Common myeloid progenitor, CD34-positive (primary cell): ENCODE measurements around the gene KMT2D.

Experiments used
- CTCF ChIA-PET: fragments of 350-600 bp; sonication (Branson Sonifier 250); formaldehyde crosslinking; loops from one replicate; lab custom pipeline; 2021; ENCODE audit warnings: antibody characterized with exemption; lab: Charles Lee
- POLR2A ChIA-PET: fragments of 350-600 bp; sonication (Branson Sonifier 250); formaldehyde crosslinking; loops from one replicate; lab custom pipeline; 2021; ENCODE audit warnings: antibody characterized with exemption; lab: Charles Lee
- DNase-seq, 3 donors: peaks; one replicate each; pipeline versions ENCODE4 v3.0.0 to v3.0.0-alpha.2; 2013
- H3K27ac ChIP-seq, 2 experiments: 1 replicate in 1 of 2; 2 replicates in 1 of 2; pipeline ENCODE4 v1.7.0; 2013; ENCODE audit warnings: inconsistent platforms in 2 of 2, low read length in 2 of 2, mild to moderate bottlenecking in 2 of 2, low read depth in 1 of 2, moderate library complexity in 1 of 2; ENCODE audit not compliant: severe bottlenecking in 2 of 2, insufficient read depth in 1 of 2, poor library complexity in 1 of 2
- H3K27me3 ChIP-seq, 5 experiments: replicated peaks in 2 of 5; 1 replicate in 3 of 5; 2 replicates in 2 of 5; pipeline versions ENCODE4 v1.6.1 to v1.7.0; 2013; ENCODE audit warnings: low read length in 4 of 5, mild to moderate bottlenecking in 2 of 5, moderate library complexity in 2 of 5, inconsistent platforms in 1 of 5; ENCODE audit not compliant: insufficient read depth in 5 of 5, control insufficient read depth in 4 of 5
- H3K36me3 ChIP-seq, 4 experiments: 1 replicate in 2 of 4; 2 replicates in 2 of 4; pipeline versions ENCODE4 v1.6.1 to v1.7.0; 2013; ENCODE audit warnings: low read length in 3 of 4, control low read depth in 1 of 4, mild to moderate bottlenecking in 1 of 4; ENCODE audit not compliant: control insufficient read depth in 4 of 4, insufficient read depth in 4 of 4
- H3K4me1 ChIP-seq, 4 experiments: 1 replicate in 3 of 4; 2 replicates in 1 of 4; pipeline versions ENCODE4 v1.6.1 to v1.7.1; 2013; ENCODE audit warnings: low read length in 3 of 4, mild to moderate bottlenecking in 3 of 4, control low read depth in 1 of 4, inconsistent platforms in 1 of 4, moderate library complexity in 1 of 4; ENCODE audit not compliant: control insufficient read depth in 4 of 4, insufficient read depth in 4 of 4; ENCODE audit errors: control extremely low read depth in 1 of 4
- H3K4me3 ChIP-seq, 7 experiments: 1 replicate in 4 of 7; 2 replicates in 3 of 7; pipeline versions ENCODE4 v1.5.1 to v1.7.0; 2013; ENCODE audit warnings: mild to moderate bottlenecking in 7 of 7, low read length in 6 of 7, moderate library complexity in 6 of 7, inconsistent platforms in 2 of 7, low read depth in 2 of 7, control low read depth in 1 of 7; ENCODE audit not compliant: insufficient read depth in 4 of 7, control insufficient read depth in 1 of 7; ENCODE audit errors: extremely low read depth in 1 of 7
- H3K9me3 ChIP-seq, 5 experiments: 1 replicate in 4 of 5; 2 replicates in 1 of 5; pipeline versions ENCODE4 v1.6.1 to v1.7.1; 2013; ENCODE audit warnings: low read length in 4 of 5, mild to moderate bottlenecking in 2 of 5, inconsistent platforms in 1 of 5, low read depth in 1 of 5, moderate library complexity in 1 of 5; ENCODE audit not compliant: control insufficient read depth in 4 of 5, insufficient read depth in 2 of 5; ENCODE audit errors: control extremely low read depth in 1 of 5
- WGBS: methylation state at CpG from one replicate; pipeline ENCODE4 v1.1.5; 2013; ENCODE audit not compliant: insufficient coverage; 5-methylcytosine and 5-hydroxymethylcytosine counted together

Gene KMT2D

DNA sequence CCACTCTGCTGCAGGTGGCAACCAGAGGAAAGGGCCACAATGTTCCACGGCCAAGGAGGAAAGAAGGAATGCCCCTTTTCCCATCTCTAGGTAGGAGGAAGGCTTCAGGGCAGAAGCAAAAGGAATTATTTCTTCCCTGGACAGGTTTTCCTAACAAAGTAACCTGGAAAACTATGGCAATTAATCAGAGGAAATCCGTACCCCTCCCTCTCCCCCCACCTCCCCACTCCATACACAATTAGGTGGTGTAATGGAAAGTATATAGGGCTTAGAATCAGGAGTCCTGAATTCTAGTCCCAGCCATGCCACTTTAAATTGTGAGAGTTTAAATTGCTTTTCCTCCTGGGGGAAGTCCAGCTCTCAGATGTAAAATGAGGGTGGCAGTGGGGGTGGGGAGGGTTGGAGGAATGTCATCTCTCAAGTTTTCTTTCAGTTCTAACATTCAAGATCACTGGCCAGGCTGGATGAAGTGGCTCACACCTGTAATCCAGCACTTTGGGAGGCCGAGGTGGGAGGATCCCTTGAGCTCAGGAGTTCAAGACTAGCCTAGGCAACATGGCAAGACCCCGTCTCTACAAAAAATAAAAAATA, 32.3 kb upstream of the KMT2D start:
- H3K9me3 ChIP-seq: no peaks in the 10 kb centered on the region
- ChIA-PET POLR2A (interaction anchor here (0.6 kb wide), 1 partner anchor 20 kb away, joined by 5 read pairs; no protein-coding TSS in a partner anchor), CTCF (interaction anchor here (0.8 to 20.9 kb wide), 14 partner anchors 6 to 161 kb away, joined by 3 to 326 read pairs (median 5); partner anchors contain the start of genes LMBR1L, RHEBL1 and TUBA1B)
- peak overlapping the region in 1 of 2 experiments; percentile 74 for H3K27ac ChIP-seq
- H3K4me3 ChIP-seq: no peak overlapping the region
- H3K4me1 ChIP-seq: peaks cover 9 to 61% (median 56%) of the 10 kb centered on the region in 4 experiments
- peaks cover 18 to 77% (median 34%) of the 10 kb centered on the region in 5 experiments for H3K27me3 ChIP-seq
- peaks cover 4 to 19% (median 14%) of the 10 kb centered on the region in 4 experiments for H3K36me3 ChIP-seq
- DNase-seq: no peak
- 56% methylated on average over 1 of the region's 4 CpGs for WGBS

DNA sequence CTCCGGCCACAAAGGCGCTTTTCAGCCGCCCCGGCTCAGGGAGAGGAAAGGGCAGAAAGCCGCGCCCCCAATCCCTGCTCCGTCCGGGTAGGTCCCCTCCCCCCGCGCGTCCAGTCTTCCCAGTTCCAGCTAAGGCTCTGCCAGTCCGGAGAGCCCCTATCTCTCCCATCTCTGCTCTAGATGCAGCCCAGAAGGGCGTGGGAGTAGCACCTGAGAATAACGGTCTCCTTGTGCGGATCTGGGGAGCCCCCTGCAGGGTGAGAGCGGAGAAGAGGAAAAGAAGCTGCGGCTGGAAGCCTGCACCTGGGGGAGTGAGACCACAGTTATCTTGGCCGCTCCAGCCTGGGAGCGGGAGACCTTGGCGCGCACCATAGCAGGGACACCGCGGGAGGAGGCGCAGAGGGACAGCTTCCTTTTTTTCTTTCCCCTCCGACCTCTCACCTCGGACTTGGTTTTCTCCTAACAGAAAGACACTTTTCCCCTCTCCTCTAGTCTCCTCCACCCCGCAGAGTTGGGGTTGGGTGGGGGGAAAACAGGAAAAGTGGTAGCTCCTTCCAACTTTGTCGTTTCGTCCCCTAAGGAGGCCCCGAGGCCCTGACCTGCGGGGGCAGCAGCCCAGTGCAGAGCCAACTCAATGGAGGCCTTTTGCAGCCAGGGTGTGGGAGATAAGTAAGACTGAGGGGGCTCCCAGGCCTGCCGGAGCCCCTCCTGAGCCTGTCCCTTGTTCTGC, 31.7 kb upstream of the KMT2D start:
- Histone ChIP-seq H3K27me3 (peaks cover 18 to 77% (median 34%) of the 10 kb centered on the region in 5 experiments), H3K9me3 (no peaks in the 10 kb centered on the region), H3K27ac (peak overlapping the region in 1 of 2 experiments; percentile 74), H3K4me1 (peaks cover 11 to 64% (median 58%) of the 10 kb centered on the region in 4 experiments), H3K36me3 (peaks cover 0 to 13% (median 8%) of the 10 kb centered on the region in 4 experiments), H3K4me3 (peak overlapping the region in 6 of 7 experiments; percentile 2 to 68 (median 42))
- WGBS: 0% methylated on average over 8 of the region's 32 CpGs
- ChIA-PET POLR2A (interaction anchor here (0.7 to 1.5 kb wide), 4 partner anchors 9 to 96 kb away, joined by 3 to 6 read pairs (median 4); partner anchors contain the start of genes RHEBL1 and TUBA1B), CTCF (interaction anchor here (1.0 to 20.9 kb wide), 14 partner anchors 5 to 161 kb away, joined by 3 to 326 read pairs (median 6); partner anchors contain the start of genes LMBR1L, RHEBL1 and TUBA1B)
- DNase-seq: peak; percentile 27 to 47 (median 42)

DNA sequence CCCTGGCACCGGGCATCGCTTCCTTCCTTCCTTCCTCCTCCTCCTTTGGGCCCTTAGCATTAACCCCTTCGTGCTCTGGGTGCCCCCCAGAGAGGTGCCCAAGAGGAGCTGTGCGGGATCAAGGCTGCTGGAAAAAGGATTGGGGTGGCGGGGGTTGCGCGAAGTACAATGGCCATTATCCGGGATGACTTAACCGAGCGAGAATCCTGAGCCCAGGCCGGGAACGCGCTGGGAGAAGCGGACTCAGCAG, 31.2 kb upstream of the KMT2D start:
- H3K4me1 ChIP-seq: peaks cover 11 to 64% (median 58%) of the 10 kb centered on the region in 4 experiments
- ChIA-PET POLR2A (interaction anchor here (0.7 to 1.5 kb wide), 4 partner anchors 9 to 97 kb away, joined by 3 to 6 read pairs (median 4); partner anchors contain the start of genes RHEBL1 and TUBA1B), CTCF (interaction anchor here (1.0 to 20.9 kb wide), 8 partner anchors 10 to 162 kb away, joined by 3 to 326 read pairs (median 8); partner anchors contain the start of genes LMBR1L, RHEBL1 and TUBA1B)
- peak overlapping the region in 6 of 7 experiments; percentile 2 to 68 (median 42) for H3K4me3 ChIP-seq
- 2% methylated on average over 14 of the region's 14 CpGs for WGBS
- no peak for DNase-seq
- H3K9me3 ChIP-seq: no peaks in the 10 kb centered on the region
- peaks cover 0 to 8% (median 3%) of the 10 kb centered on the region in 4 experiments for H3K36me3 ChIP-seq
- peak overlapping the region in 1 of 2 experiments; percentile 40 for H3K27ac ChIP-seq
- H3K27me3 ChIP-seq: peaks cover 18 to 77% (median 34%) of the 10 kb centered on the region in 5 experiments

DNA sequence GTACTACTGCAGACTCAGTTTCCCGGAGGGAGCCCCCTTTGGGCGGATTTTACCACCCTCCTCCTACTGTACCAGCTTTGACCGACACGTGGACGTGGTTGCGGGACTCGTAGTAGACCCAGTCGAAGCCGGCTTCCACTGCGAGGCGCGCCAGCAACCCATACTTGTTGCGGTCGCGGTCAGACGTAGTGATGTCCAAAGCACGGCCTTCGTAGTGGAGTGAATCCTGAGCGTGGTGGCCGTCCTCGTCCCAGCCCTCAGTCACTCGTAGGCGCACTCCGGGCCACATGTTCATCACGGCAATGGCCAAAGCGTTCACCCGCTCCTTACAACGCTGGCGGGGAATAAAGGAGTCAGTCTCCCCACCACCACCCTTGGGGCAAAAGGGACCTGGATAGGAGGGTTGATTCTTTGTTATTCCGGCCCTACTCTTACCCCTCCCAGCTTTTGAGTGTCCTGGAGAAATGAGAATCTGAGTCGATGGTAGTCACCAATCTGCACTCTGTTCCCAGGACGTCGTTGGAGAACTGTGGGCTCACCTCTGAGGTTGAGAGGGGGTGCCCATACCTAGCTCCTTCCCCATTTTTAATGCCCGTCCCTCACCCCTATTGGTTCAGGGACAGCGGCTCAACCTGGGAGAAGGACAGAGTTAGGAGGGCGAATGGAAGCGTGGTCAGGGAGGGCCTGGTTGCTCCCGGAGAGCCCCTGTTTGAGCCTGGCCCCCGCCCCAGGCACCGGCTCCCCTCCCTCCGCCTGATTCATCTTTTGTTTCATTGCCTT, 30.7 kb upstream of the KMT2D start:
- ChIA-PET POLR2A (interaction anchor here (0.7 to 1.5 kb wide), 4 partner anchors 10 to 97 kb away, joined by 3 to 6 read pairs (median 4); partner anchors contain the start of genes RHEBL1 and TUBA1B), CTCF (interaction anchor here (1.8 to 20.9 kb wide), 6 partner anchors 10 to 40 kb away, joined by 7 to 326 read pairs (median 15); partner anchors contain the start of genes LMBR1L, RHEBL1 and TUBA1B)
- peak overlapping the region in 3 of 7 experiments; percentile 36 to 68 (median 50) for H3K4me3 ChIP-seq
- peak overlapping the region in 1 of 2 experiments; percentile 40 for H3K27ac ChIP-seq
- H3K9me3 ChIP-seq: no peaks in the 10 kb centered on the region
- WGBS: 8% methylated on average over 34 of the region's 41 CpGs
- DNase-seq: peak in 1 of 3 donors; percentile 21
- H3K27me3 ChIP-seq: peaks cover 18 to 77% (median 34%) of the 10 kb centered on the region in 5 experiments
- H3K4me1 ChIP-seq: peaks cover 11 to 64% (median 58%) of the 10 kb centered on the region in 4 experiments
- H3K36me3 ChIP-seq: peaks cover 0 to 5% (median under 1%) of the 10 kb centered on the region in 4 experiments

DNA sequence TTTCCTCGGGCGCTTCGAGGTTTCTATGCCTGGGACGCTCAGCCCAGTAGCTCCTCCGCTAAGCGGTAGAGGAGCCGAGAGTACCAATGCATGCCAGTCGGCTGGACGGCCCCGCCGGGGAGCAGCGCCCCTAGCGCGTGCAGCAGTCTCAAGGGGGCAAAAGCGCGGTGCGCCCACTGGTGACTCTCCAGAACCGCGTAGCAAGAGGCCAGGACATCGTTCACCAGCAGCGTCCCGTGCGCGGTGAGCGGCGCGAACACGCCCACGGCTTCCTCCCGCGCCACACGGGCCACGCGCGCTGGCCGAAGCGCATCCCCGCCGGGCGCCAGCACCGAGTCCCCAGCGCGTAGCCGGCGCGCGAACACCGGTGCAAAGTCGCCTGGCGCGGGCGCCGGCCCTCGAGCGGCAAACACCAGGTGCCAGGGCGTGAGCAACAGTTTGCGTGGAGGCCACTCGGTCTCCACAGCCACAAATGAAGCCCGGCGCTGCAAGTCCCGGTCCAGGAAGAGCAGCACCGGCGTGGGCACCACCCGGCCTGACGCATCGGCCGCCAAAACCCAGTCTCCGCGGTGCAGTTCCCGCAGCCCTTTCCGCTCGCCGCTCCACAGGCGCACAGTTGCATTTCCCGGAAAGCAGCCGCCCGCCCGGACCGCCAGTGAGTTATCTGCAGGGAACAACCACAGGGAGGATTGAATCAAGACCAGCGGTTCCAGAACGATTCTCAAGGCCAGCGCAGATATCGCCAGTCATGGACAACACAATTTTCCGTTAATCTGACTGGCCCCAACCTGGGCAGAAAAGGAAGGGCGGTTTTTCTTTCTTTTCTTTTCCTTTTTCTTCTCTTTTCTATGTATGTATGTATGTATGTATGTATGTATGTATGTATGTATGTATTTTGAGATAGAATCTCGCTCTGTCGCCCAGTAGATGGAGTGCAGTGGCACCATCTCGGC, 29.5 kb upstream of the KMT2D start:
- DNase-seq: peak; percentile 71 to 84 (median 77)
- CTCF ChIA-PET: interaction anchor here (0.6 to 16.3 kb wide), 12 partner anchors 10 to 171 kb away, joined by 3 to 285 read pairs (median 8); partner anchors contain the start of genes DHH, LMBR1L, RHEBL1 and TUBA1B
- no peaks in the 10 kb centered on the region for H3K9me3 ChIP-seq
- H3K4me1 ChIP-seq: peaks cover 11 to 64% (median 58%) of the 10 kb centered on the region in 4 experiments
- no peak overlapping the region for H3K27ac ChIP-seq
- POLR2A ChIA-PET: interaction anchor here (0.8 kb wide), 2 partner anchors 13 to 143 kb away, joined by 3 read pairs; no protein-coding TSS in a partner anchor
- under 1% methylated on average over 83 of the region's 88 CpGs for WGBS
- H3K27me3 ChIP-seq: peaks cover 15 to 67% (median 32%) of the 10 kb centered on the region in 5 experiments
- H3K36me3 ChIP-seq: no peaks in the 10 kb centered on the region
- H3K4me3 ChIP-seq: peak overlapping the region in 6 of 7 experiments; percentile 31 to 65 (median 52)
